BLaER1 (cell line): ENCODE measurements around the gene ZC3H12A.

Source experiments
- H3K27ac ChIP-seq: shearing (Covaris generic); formaldehyde crosslinking; 2 replicates; pipeline ENCODE4 v1.8.1; 2022
- H3K27me3 ChIP-seq: shearing (Covaris generic); formaldehyde crosslinking; 2 replicates; pipeline ENCODE4 v1.8.1; 2022
- H3K36me3 ChIP-seq: shearing (Covaris generic); formaldehyde crosslinking; 2 replicates; pipeline ENCODE4 v1.8.1; 2022
- H3K4me1 ChIP-seq: shearing (Covaris generic); formaldehyde crosslinking; 2 replicates; pipeline ENCODE4 v1.8.1; 2022
- H3K4me2 ChIP-seq: shearing (Covaris generic); formaldehyde crosslinking; 2 replicates; pipeline ENCODE4 v1.8.1; 2022
- H3K4me3 ChIP-seq: shearing (Covaris generic); formaldehyde crosslinking; 2 replicates; pipeline ENCODE4 v1.8.1; 2022
- H3K9ac ChIP-seq: shearing (Covaris generic); formaldehyde crosslinking; 2 replicates; pipeline ENCODE4 v1.8.1; 2022
- H3K9me3 ChIP-seq: shearing (Covaris generic); formaldehyde crosslinking; 2 replicates; pipeline ENCODE4 v1.8.1; 2022
- H4K20me1 ChIP-seq: shearing (Covaris generic); formaldehyde crosslinking; 2 replicates; pipeline ENCODE4 v1.8.1; 2022
- Cebpa-rat ChIP-seq: shearing (Covaris generic); IDR thresholded peaks from 2 replicates; pipeline ENCODE4 v1.8.1; 2022

Gene ZC3H12A

DNA sequence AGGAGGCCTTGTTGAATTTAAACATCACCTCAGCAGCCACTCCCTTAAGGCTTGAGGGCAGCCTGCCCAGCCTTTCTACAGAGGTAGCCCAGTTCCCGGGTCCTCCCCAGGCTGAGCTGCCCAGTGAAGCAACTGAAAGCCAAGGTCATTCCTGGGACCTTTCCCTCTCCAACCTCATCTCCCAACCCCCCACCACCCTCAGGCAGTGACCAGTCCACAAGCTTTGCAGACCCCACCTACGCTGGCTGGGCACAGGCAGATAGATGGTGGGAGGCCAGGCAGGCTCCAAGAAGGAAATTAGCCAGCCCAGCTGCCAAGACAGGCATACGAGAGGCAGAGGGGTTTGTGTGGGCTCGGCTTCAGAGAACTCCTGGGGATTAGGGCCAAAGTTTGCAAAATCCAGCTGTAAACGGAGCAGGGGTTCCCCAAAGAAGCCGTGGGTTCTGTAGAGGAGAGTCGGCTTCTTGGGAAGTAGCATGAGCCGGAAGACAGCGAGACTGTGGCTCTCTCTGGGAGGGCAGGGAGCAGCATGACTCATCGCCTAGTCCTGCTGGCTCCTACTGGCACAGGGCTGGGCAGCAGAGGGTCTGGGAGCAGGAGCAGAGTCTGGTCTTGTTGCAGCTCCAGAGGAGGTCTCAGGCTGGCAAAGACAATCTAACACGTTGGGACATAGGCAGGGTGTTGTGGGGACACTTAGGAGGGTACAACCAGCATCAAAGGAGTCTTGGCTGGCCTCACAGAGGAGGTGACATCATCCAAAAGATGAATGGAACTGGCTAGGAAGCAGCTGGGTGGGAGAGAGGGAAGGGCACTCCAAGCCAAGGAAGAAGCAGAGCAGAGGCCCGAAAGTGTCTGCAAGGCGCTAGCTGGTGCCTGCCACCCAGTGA, 2.8 kb upstream of the ZC3H12A start:
- H3K27ac ChIP-seq: no peak overlapping the region
- no peak overlapping the region for H3K4me3 ChIP-seq
- H3K36me3 ChIP-seq: peaks cover 4% of the 10 kb centered on the region; the same call in 1 of the 2 replicates
- H3K4me1 ChIP-seq: peaks cover 42% of the 10 kb centered on the region
- H4K20me1 ChIP-seq: peaks cover 14% of the 10 kb centered on the region
- no peak overlapping the region for H3K9ac ChIP-seq
- no peak for TF ChIP-seq Cebpa-rat
- 0 out of 2 replicates have a peak overlapping the region, but pooled peaks have one; percentile 12 for H3K4me2 ChIP-seq
- no peaks in the 10 kb centered on the region for H3K9me3 ChIP-seq
- H3K27me3 ChIP-seq: 0 out of 2 replicates have a peak, but pooled peaks cover 3% of the 10 kb centered on the region

- Histone ChIP-seq H3K36me3 (peaks cover 4% of the 10 kb centered on the region; the same call in 1 of the 2 replicates), H3K27ac (no peak overlapping the region), H3K9ac (no peak overlapping the region), H3K9me3 (no peaks in the 10 kb centered on the region), H3K4me2 (peak overlapping the region; percentile 99; the same call in 1 of the 2 replicates), H4K20me1 (peaks cover 21% of the 10 kb centered on the region), H3K27me3 (0 out of 2 replicates have a peak, but pooled peaks cover 3% of the 10 kb centered on the region), H3K4me1 (peaks cover 49% of the 10 kb centered on the region), H3K4me3 (no peak overlapping the region)
- no peak for TF ChIP-seq Cebpa-rat
Observed at GRCh38 chr1:37472281-37472680, 2.1 kb upstream of the ZC3H12A start.

DNA sequence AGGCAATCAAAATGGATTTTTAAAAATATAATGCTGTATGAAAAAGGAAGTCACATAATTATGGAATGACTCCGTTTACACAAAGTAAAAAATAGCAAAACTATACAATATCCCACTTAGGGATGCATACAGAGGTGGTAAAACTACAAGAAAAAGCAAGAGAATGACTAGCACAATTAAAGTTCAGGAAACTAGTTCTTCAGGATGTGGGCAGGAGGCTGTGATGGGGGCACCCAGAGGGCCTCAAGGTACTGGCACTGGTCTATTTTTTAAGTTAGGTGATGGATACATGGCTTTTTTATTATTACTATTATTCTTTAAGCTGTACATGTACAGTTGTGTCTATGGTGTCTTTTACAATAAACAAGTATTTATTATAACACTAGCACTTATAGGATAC, 1.4 kb upstream of the ZC3H12A start:
- H3K27me3 ChIP-seq: 0 out of 2 replicates have a peak, but pooled peaks cover 3% of the 10 kb centered on the region
- H3K4me2 ChIP-seq: peak overlapping the region; percentile 99
- peaks cover 8% of the 10 kb centered on the region for H3K36me3 ChIP-seq
- H3K9ac ChIP-seq: no peak overlapping the region
- H4K20me1 ChIP-seq: peaks cover 29% of the 10 kb centered on the region
- H3K9me3 ChIP-seq: no peaks in the 10 kb centered on the region
- no peak for TF ChIP-seq Cebpa-rat
- no peak overlapping the region for H3K27ac ChIP-seq
- no peak overlapping the region for H3K4me3 ChIP-seq
- peaks cover 56% of the 10 kb centered on the region for H3K4me1 ChIP-seq

- Histone ChIP-seq H3K9ac (peak overlapping the region; percentile 93; the same call in 1 of the 2 replicates), H3K4me2 (peak overlapping the region; percentile 99), H4K20me1 (peaks cover 34% of the 10 kb centered on the region), H3K27me3 (0 out of 2 replicates have a peak, but pooled peaks cover 3% of the 10 kb centered on the region), H3K27ac (no peak overlapping the region), H3K36me3 (peaks cover 13% of the 10 kb centered on the region), H3K9me3 (no peaks in the 10 kb centered on the region), H3K4me1 (peaks cover 61% of the 10 kb centered on the region), H3K4me3 (peak overlapping the region; percentile 86)
- TF ChIP-seq Cebpa-rat: no peak
Observed at GRCh38 chr1:37473431-37474045, 842 bp upstream of the ZC3H12A start.

GRCh38 chr1:37474697-37475379, 458 bp downstream of the ZC3H12A start:
- H3K27ac ChIP-seq: peak overlapping the region; percentile 87

DNA sequence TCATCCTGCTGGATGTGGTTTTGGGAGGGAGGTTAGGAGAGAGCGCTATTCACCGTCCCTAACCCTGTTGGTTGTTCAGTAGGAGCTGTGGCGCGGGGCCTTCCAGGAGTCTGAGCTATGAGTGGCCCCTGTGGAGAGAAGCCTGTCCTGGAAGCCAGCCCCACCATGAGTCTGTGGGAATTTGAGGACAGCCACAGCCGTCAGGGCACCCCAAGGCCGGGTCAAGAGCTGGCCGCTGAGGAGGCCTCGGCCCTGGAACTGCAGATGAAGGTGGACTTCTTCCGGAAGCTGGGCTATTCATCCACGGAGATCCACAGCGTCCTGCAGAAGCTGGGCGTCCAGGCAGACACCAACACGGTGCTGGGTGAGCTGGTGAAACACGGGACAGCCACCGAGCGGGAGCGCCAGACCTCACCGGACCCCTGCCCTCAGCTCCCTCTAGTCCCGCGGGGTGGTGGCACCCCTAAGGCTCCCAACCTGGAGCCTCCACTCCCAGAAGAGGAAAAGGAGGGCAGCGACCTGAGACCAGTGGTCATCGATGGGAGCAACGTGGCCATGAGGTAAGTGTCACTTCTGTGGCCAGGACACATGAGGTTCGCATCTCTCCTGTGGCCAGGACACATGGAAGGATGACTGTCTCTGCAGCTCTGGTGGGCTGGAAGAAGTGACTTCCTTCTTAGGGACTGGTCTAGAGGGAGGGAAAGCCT, 1.2 kb downstream of the ZC3H12A start:
- TF ChIP-seq Cebpa-rat: no peak
- Histone ChIP-seq H3K36me3 (peaks cover 22% of the 10 kb centered on the region), H3K9me3 (no peaks in the 10 kb centered on the region), H3K4me2 (peak overlapping the region; percentile 99), H3K9ac (peak overlapping the region; percentile 93), H4K20me1 (peaks cover 54% of the 10 kb centered on the region), H3K27ac (peak overlapping the region; percentile 87), H3K4me1 (peaks cover 81% of the 10 kb centered on the region), H3K27me3 (0 out of 2 replicates have a peak, but pooled peaks cover 3% of the 10 kb centered on the region), H3K4me3 (peak overlapping the region; percentile 86)

More at GRCh38 chr1:37474697-37475379, 458 bp downstream of the ZC3H12A start:
- TF ChIP-seq Cebpa-rat: no peak
- H3K36me3 ChIP-seq: peaks cover 15% of the 10 kb centered on the region
- H3K4me2 ChIP-seq: peak overlapping the region; percentile 99
- H3K9ac ChIP-seq: peak overlapping the region; percentile 93
- 0 out of 2 replicates have a peak, but pooled peaks cover 3% of the 10 kb centered on the region for H3K27me3 ChIP-seq
- H3K4me1 ChIP-seq: peaks cover 74% of the 10 kb centered on the region
- H3K9me3 ChIP-seq: no peaks in the 10 kb centered on the region
- peak overlapping the region; percentile 86 for H3K4me3 ChIP-seq
- H4K20me1 ChIP-seq: peaks cover 47% of the 10 kb centered on the region

- H3K4me1 ChIP-seq: peaks cover 83% of the 10 kb centered on the region
- peaks cover 59% of the 10 kb centered on the region for H4K20me1 ChIP-seq
- no peaks in the 10 kb centered on the region for H3K9me3 ChIP-seq
- H3K9ac ChIP-seq: peak overlapping the region; percentile 93
- H3K4me2 ChIP-seq: peak overlapping the region; percentile 99
- peak overlapping the region; percentile 86 for H3K4me3 ChIP-seq
- peak overlapping the region; percentile 87 for H3K27ac ChIP-seq
- H3K27me3 ChIP-seq: 0 out of 2 replicates have a peak, but pooled peaks cover 3% of the 10 kb centered on the region
- TF ChIP-seq Cebpa-rat: no peak
- H3K36me3 ChIP-seq: peaks cover 27% of the 10 kb centered on the region
Observed at GRCh38 chr1:37476087-37476452, 1.7 kb downstream of the ZC3H12A start.

DNA sequence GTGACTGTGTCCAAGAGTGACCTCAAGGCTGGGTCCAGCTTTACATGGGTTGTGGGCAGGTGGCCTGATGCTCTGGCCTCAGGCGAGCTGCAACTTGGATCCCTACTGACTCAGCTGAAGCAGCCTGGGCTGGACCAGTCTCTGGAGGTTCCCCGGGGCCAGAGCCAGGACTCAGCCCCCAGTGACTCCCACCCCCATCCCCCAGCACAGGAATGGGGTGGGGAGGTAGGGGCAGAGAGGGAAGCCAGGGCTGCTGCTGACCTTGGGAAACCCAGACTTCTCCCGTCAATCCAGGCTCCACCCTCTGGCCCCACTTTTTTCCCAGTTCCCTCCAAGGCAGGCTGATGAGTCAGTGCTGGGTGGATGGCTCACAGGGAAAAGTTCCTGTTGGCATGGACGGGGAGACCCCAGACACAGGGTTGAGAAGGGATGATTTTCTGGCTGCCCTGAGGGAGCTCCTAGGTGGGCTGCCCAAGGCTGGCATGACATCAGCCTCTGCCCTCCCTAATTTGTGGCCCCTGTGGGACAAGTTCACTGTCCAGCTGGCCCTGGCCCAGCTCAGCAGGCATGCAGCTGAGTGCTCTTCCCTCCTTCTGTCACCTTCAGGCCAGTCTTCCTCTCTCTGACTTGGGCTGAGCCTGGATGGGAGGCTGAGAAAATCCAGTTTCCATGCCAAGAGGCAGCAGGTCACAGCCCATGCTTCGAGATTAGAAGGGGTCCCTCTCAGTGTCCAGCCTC, 2.2 kb downstream of the ZC3H12A start:
- peak overlapping the region; percentile 99 for H3K4me2 ChIP-seq
- H3K9me3 ChIP-seq: no peaks in the 10 kb centered on the region
- peaks cover 33% of the 10 kb centered on the region for H3K36me3 ChIP-seq
- 0 out of 2 replicates have a peak, but pooled peaks cover 3% of the 10 kb centered on the region for H3K27me3 ChIP-seq
- H3K27ac ChIP-seq: peak overlapping the region; percentile 87
- H3K9ac ChIP-seq: peak overlapping the region; percentile 93
- peaks cover 65% of the 10 kb centered on the region for H4K20me1 ChIP-seq
- H3K4me3 ChIP-seq: peak overlapping the region; percentile 86
- no peak for TF ChIP-seq Cebpa-rat
- H3K4me1 ChIP-seq: peaks cover 80% of the 10 kb centered on the region
